ENCODE measurements around the gene MTG1.
"Not testable (repeated sequence)": the region's sequence is repeated elsewhere in the genome, so short reads cannot be mapped to it uniquely, and the experiment has no call there.

The MTG1 gene

GRCh38 chr10:133466683-133467275 lies 72.8 kb downstream of the MTG1 start:
- no peak for DNase-seq (ENCODE audit: low read depth in 2 of 2)

- DNase-seq (ENCODE audit: low read depth in 2 of 2): no peak
Observed at GRCh38 chr10:133467286-133467911, 73.4 kb downstream of the MTG1 start.

- not testable (repeated sequence) for DNase-seq (ENCODE audit: low read depth in 2 of 2)
Observed at GRCh38 chr10:133469205-133469604, 75.2 kb downstream of the MTG1 start.

- no peak for DNase-seq (ENCODE audit: low read depth in 2 of 2)
Observed at GRCh38 chr10:133471300-133472109, 77.5 kb downstream of the MTG1 start.

Measured in fibroblast of skin of left quadriceps (primary cell).